ENCODE measurements around the gene CARD19. TPM values are rescaled to one million over a fixed set of nuclear protein-coding genes. Genes with fewer than 3 reads are reported as not detected.

The CARD19 gene
- total and polyA plus RNA-seq, 9 of the 15 experiments (the other 6 are each of a cell fraction or from before 2014, with no cell fraction given), result 0.90 to 34.9 (median 14.6) TPM

GRCh38 chr9:93066978-93067603 is 28.9 kb upstream of the CARD19 start (continued):
- peak; percentile 57; the same call in 1 of the 2 replicates for TF ChIP-seq ATF3 (IDR thresholded peaks at IDR 0.05)
- no peak for TF ChIP-seq ATF3 (CRISPR knock-in tag; conservative IDR thresholded peaks at IDR 0.05)
- TF ChIP-seq ETV1 (tag; conservative IDR thresholded peaks at IDR 0.05; ENCODE audit: low read depth), result 0 out of 2 replicates have a peak, but pooled peaks have one; percentile 5
- peak; percentile 55; the same call in 1 of the 2 replicates for TF ChIP-seq EP400 (IDR thresholded peaks at IDR 0.05)
- TF ChIP-seq TRIM24 (IDR thresholded peaks at IDR 0.05), result peak; percentile 87 to 91; a peak in 2 of 4 replicates
- no peak for TF ChIP-seq ZNF740 (CRISPR knock-in tag; IDR thresholded peaks at IDR 0.05)
- 0 out of 4 replicates have a peak, but pooled peaks of 1 of the 2 experiments have one; percentile 33 for TF ChIP-seq ZNF740 (tag; IDR thresholded peaks at IDR 0.05)
- TF ChIP-seq FOSL1 (tag; conservative IDR thresholded peaks at IDR 0.05), result 0 out of 2 replicates have a peak, but pooled peaks have one; percentile 11
- peak; percentile 38; the same call in 1 of the 2 replicates for TF ChIP-seq ZNF766 (CRISPR knock-in tag; conservative IDR thresholded peaks at IDR 0.05)
- TF ChIP-seq DMBX1 (CRISPR knock-in tag; IDR thresholded peaks at IDR 0.05; ENCODE audit: borderline replicate concordance), result peak; percentile 9; the same call in 1 of the 2 replicates
- TF ChIP-seq RAD51 (IDR thresholded peaks at IDR 0.05; ENCODE audit: borderline replicate concordance, low read depth), result 0 out of 2 replicates have a peak, but pooled peaks have one; percentile 34
- TF ChIP-seq SMAD4 (CRISPR knock-in tag; conservative IDR thresholded peaks at IDR 0.05), result 0 out of 2 replicates have a peak, but pooled peaks have one; percentile 64
- TF ChIP-seq PTTG1 (tag; IDR thresholded peaks at IDR 0.05; ENCODE audit: low read depth), result peak; percentile 54; the same call in 1 of the 2 replicates
- no peak for TF ChIP-seq KLF16 (IDR thresholded peaks at IDR 0.05)
- no peak for TF ChIP-seq MECOM (CRISPR knock-in tag; IDR thresholded peaks at IDR 0.05)
- TF ChIP-seq ZFP36 (IDR thresholded peaks at IDR 0.05; ENCODE audit: low read depth, low read length, partially characterized antibody), result no peak
- TF ChIP-seq L3MBTL2 (IDR thresholded peaks at IDR 0.05), result peak; percentile 49; the same call in 1 of the 2 replicates
- TF ChIP-seq MEIS2 (IDR thresholded peaks at IDR 0.05; ENCODE audit: partially characterized antibody), result peak; percentile 34
- TF ChIP-seq NR2C1 (IDR thresholded peaks at IDR 0.05), result peak; percentile 53; the same call in 1 of the 2 replicates
- TF ChIP-seq NR2C1 (tag; IDR thresholded peaks at IDR 0.05), result peak; percentile 80
- 0 out of 2 replicates have a peak, but pooled peaks have one; percentile 23 for TF ChIP-seq ZNF589 (CRISPR knock-in tag; IDR thresholded peaks at IDR 0.05; ENCODE audit: low read depth)
- TF ChIP-seq CEBPG (CRISPR knock-in tag; IDR thresholded peaks at IDR 0.05), result peak; percentile 73; the same call in 1 of the 2 replicates
- TF ChIP-seq CEBPG (tag; conservative IDR thresholded peaks at IDR 0.05 in 1 of 2, IDR thresholded peaks at IDR 0.05 in 1 of 2), result peak in 1 of 2 experiments; percentile 89; a peak in 2 of 4 replicates
- 0 out of 2 replicates have a peak, but pooled peaks have one; percentile 57 for TF ChIP-seq HSF4 (CRISPR knock-in tag; IDR thresholded peaks at IDR 0.05; ENCODE audit: borderline replicate concordance)
- TF ChIP-seq ATF4 (CRISPR knock-in tag; IDR thresholded peaks at IDR 0.05), result peak; percentile 65; the same call in 1 of the 2 replicates

All from K562 (cell line).